ENCODE measurements around the gene NCOA7. TPM values are rescaled to one million over a fixed set of nuclear protein-coding genes. Genes with fewer than 3 reads are reported as not detected.
A peak's percentile ranks its signal among the peaks of the same experiment; 100 is the strongest.

The NCOA7 gene
- total and polyA plus RNA-seq, 8 donors, result 7.4 to 66.7 (median 14.1) TPM

DNA sequence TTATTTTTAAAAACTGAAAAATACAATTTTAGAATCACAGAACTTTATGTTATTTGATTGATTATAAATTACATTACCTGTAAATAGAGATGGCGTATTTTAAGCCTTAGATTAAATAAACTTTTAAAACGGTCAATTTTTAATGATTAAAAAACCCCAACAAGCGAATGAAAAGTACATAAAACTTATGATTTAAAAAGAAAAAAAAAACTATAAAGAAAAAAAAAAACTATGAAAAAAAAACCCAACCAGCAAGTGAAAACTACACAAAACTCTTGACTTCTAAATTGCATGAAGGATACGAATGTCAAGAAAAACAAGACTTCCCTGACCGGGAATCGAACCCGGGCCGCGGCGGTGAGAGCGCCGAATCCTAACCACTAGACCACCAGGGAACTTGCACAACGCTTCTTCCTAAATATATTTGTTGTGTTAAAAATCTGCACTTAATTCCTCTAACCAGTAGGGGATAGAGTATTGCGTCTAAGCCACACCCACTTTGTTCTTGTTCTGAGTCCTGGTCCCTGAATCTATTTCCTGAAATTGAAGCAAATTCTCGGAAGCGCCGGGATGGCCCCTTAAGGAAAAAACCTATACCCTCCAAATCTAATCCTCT, 10.7 kb upstream of the NCOA7 start:
- TF ChIP-seq, protein P1, sequence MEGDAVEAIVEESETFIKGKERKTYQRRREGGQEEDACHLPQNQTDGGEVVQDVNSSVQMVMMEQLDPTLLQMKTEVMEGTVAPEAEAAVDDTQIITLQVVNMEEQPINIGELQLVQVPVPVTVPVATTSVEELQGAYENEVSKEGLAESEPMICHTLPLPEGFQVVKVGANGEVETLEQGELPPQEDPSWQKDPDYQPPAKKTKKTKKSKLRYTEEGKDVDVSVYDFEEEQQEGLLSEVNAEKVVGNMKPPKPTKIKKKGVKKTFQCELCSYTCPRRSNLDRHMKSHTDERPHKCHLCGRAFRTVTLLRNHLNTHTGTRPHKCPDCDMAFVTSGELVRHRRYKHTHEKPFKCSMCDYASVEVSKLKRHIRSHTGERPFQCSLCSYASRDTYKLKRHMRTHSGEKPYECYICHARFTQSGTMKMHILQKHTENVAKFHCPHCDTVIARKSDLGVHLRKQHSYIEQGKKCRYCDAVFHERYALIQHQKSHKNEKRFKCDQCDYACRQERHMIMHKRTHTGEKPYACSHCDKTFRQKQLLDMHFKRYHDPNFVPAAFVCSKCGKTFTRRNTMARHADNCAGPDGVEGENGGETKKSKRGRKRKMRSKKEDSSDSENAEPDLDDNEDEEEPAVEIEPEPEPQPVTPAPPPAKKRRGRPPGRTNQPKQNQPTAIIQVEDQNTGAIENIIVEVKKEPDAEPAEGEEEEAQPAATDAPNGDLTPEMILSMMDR (IDR thresholded peaks at IDR 0.05), result peak in 2 of 4 donors; percentile 19 to 32
- peaks cover 0 to 5% (median 0%) of the 10 kb centered on the region in 3 donors for H3K4me1 ChIP-seq
- H3K4me3 ChIP-seq, result peak overlapping the region; percentile 31 to 54 (median 43)
- ATAC-seq, result peak; percentile 92 to 96 (median 93)
- no peaks in the 10 kb centered on the region for H3K27me3 ChIP-seq
- H3K9me3 ChIP-seq, result no peaks in the 10 kb centered on the region
- peak; percentile 75 to 91 (median 83) for DNase-seq
- peak overlapping the region; percentile 74 to 96 (median 89) for H3K27ac ChIP-seq
- peak; percentile 91 for FAIRE-seq
- WGBS, 2 donors, result 12 to 13% methylated on average over 17 of the region's 17 CpGs
- no peaks in the 10 kb centered on the region for H3K36me3 ChIP-seq
- intact Hi-C loops (cut with DNase I), result loop anchor here in 1 of 3 donors (10.0 kb wide), 1 partner anchor 175 kb away; the partner anchor contains the start of gene HINT3

DNA sequence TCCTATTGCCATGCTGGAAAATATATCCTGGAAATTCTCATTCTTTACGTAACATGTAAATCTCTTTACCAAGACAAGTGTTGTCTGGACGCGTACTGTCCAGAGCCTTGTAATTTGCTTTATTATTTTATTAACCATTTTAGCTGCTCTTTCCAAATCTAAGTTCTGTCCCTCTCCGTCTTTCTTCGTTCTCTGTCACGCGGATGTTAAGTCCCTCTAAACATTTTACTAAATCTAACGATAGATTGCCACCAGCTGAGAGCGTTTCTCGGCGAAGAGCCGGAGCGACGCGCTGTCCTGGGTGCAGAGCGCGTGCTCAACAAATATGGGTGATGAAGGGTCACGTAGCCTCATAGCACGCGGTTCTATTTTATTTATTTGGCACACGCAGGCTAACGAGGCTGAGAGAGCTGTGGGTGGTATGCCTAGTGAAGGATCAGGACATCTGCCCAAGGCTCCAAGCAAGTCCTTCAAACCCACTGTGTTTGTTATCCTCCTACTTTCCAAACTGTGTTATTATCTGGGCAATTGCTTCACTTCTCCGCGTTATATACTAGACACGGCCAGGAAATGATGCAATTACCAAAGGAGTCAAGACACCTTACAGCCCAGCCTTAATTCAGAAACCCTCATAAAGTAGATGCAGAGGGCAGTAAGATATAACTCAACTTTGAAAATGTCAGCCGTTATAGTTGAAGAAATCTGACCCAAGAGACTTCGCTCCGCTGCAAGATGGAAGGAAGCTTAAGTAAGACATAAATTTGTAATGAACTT, 10.0 kb upstream of the NCOA7 start:
- TF ChIP-seq, protein P1 (IDR thresholded peaks at IDR 0.05), result no peak
- Histone ChIP-seq H3K4me1 (peaks cover 0 to 5% (median 0%) of the 10 kb centered on the region in 3 donors), H3K9me3 (no peaks in the 10 kb centered on the region), H3K27me3 (no peaks in the 10 kb centered on the region), H3K36me3 (no peaks in the 10 kb centered on the region), H3K4me3 (peak overlapping the region; percentile 31 to 54 (median 43)), H3K27ac (peak overlapping the region; percentile 74 to 96 (median 89))
- intact Hi-C loops (cut with DNase I), result loop anchor here in 1 of 3 donors (10.0 kb wide), 1 partner anchor 174 kb away; the partner anchor contains the start of gene HINT3
- ATAC-seq, result peak; percentile 72 to 91 (median 84)
- 0 to 1% methylated on average over 28 of the region's 28 CpGs for WGBS, 2 donors
- no peak for FAIRE-seq
- DNase-seq, result peak in 5 of 6 donors; percentile 30 to 74 (median 56)

DNA sequence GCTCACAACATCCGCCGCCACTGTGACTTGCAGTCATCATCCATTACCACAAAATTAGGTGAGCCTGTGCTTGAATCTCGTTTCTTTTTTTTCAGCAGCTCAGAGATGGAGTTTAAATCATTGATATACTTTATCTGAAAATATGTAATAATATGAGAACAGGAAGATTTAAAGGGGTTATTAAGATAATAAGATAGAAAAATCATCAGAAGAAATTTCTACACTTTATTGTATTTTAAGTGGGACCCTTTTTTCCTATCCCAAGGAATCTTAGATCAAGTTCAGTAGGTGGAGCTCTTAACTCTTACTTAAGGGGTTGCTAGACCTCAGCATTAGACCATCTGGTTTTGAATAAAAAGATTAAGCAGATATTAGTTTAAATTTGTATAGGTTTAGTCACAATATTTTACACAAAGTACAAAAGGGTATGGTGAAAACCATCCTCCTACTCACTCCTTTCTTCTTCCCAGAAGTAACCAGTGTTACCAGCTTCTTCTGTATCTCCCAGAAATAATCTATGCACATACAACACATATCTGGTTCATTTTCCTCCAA, 9.4 kb upstream of the NCOA7 start:
- WGBS, 2 donors, result 0% methylated on average over 3 of the region's 3 CpGs
- intact Hi-C loops (cut with DNase I), result loop anchor here in 1 of 3 donors (10.0 kb wide), 1 partner anchor 173 kb away; the partner anchor contains the start of gene HINT3
- no peaks in the 10 kb centered on the region for H3K27me3 ChIP-seq
- H3K9me3 ChIP-seq, result no peaks in the 10 kb centered on the region
- ATAC-seq (peak; percentile 14 to 59 (median 32)), DNase-seq (no peak), FAIRE-seq (no peak)
- peaks cover 0 to 5% (median 0%) of the 10 kb centered on the region in 3 donors for H3K4me1 ChIP-seq
- H3K36me3 ChIP-seq, result no peaks in the 10 kb centered on the region
- H3K4me3 ChIP-seq, result peak overlapping the region; percentile 31 to 54 (median 43)
- peak overlapping the region; percentile 74 to 96 (median 89) for H3K27ac ChIP-seq
- TF ChIP-seq, protein P1 (IDR thresholded peaks at IDR 0.05), result no peak

DNA sequence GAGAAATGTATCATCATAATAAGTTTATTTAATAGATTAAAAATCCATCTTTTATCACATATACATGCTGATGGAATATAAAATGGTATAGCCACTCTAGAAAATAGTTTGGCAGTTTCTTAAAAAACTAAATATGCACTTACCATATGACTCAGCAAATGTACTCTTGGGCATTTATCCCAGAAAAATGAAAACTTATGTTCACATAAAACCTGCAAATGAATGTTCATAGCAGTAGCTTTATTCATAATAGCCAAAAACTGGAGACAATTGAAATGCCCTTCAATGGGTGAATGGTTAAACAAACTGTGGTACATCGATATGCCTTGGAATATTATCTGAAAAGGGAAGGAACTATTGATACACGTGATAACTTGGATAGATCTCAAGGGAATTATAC, 6.4 kb upstream of the NCOA7 start:
- WGBS, 2 donors, result 54 to 69% methylated on average over 2 of the region's 2 CpGs
- Histone ChIP-seq H3K27ac (no peak overlapping the region), H3K27me3 (no peaks in the 10 kb centered on the region), H3K9me3 (no peaks in the 10 kb centered on the region), H3K36me3 (no peaks in the 10 kb centered on the region), H3K4me1 (peaks cover 2 to 9% (median 3%) of the 10 kb centered on the region in 3 donors), H3K4me3 (no peak overlapping the region)
- ATAC-seq (no peak), DNase-seq (no peak), FAIRE-seq (no peak)
- TF ChIP-seq, protein P1 (IDR thresholded peaks at IDR 0.05), result no peak
- intact Hi-C loops (cut with DNase I), result loop anchor here in 1 of 3 donors (10.0 kb wide), 1 partner anchor 170 kb away; the partner anchor contains the start of gene HINT3

All from pancreas (tissue), 10 donors.